Activated CD8-positive, alpha-beta T cell treated with anti-CD3 and anti-CD28 coated beads for 36 hours (primary cell): ENCODE measurements around the gene APBB1. TPM values are rescaled to one million over a fixed set of nuclear protein-coding genes. Genes with fewer than 3 reads are reported as not detected.
A peak's percentile ranks its signal among the peaks of the same experiment; 100 is the strongest.
"Not testable (repeated sequence)": the region's sequence is repeated elsewhere in the genome, so short reads cannot be mapped to it uniquely, and the experiment has no call there.

Experiments used
- ATAC-seq: fragments of 200-7000 bp; cut with Tn5 transposase; one replicate; pipeline ENCODE4 v1.10.0; 2021; ENCODE audit warnings: mild to moderate bottlenecking, moderate library complexity
- CTCF ChIA-PET: fragments of 350-600 bp; sonication (Branson Sonifier 250); formaldehyde crosslinking; loops from one replicate; lab custom pipeline; 2021; ENCODE audit warnings: antibody characterized with exemption; lab: Charles Lee
- POLR2A ChIA-PET: fragments of 350-600 bp; sonication (Branson Sonifier 250); formaldehyde crosslinking; loops from one replicate; lab custom pipeline; 2021; ENCODE audit warnings: antibody characterized with exemption; lab: Charles Lee
- DNase-seq: peaks from one replicate; pipeline ENCODE4 v3.0.0-alpha.2; 2020
- H3K27ac Mint-ChIP-seq: one replicate; pipeline ENCODE4 v1.8.0; 2021; ENCODE audit warnings: mild to moderate bottlenecking, mixed read lengths
- H3K27me3 Mint-ChIP-seq: one replicate; pipeline ENCODE4 v1.8.0; 2021; ENCODE audit warnings: mixed read lengths
- H3K36me3 Mint-ChIP-seq: one replicate; pipeline ENCODE4 v1.8.0; 2021; ENCODE audit warnings: low read depth, mixed read lengths
- H3K4me1 Mint-ChIP-seq: one replicate; pipeline ENCODE4 v1.8.0; 2021; ENCODE audit warnings: low read depth, mixed read lengths
- H3K4me3 Mint-ChIP-seq: one replicate; pipeline ENCODE4 v1.8.0; 2021; ENCODE audit warnings: mild to moderate bottlenecking, moderate library complexity, mixed read lengths
- H3K9me3 Mint-ChIP-seq: one replicate; pipeline ENCODE4 v1.8.0; 2021; ENCODE audit warnings: mixed read lengths
- CTCF ChIP-seq: fragments of 200-600 bp; IDR thresholded peaks from one replicate; pipeline ENCODE4 v1.8.0; 2022; ENCODE audit warnings: antibody characterized with exemption, mild to moderate bottlenecking
- intact Hi-C: fragments of 100-400 bp; cut with micrococcal nuclease; formaldehyde crosslinking; loops from one replicate; pipeline ENCODE4 v1.10.0; 2022
- total RNA-seq, 2 experiments: library from RNA; stranded (reverse); gene quantifications; one replicate each; pipeline ENCODE4 v1.2.3, GENCODE V29; 2021

The APBB1 gene
- total RNA-seq, 2 experiments from 2014 or later = 28.1 to 31.1 TPM

- no peak for DNase-seq
- Mint-ChIP-seq H3K9me3 (no peaks in the 10 kb centered on the region), H3K4me3 (no peak overlapping the region), H3K36me3 (peaks cover 17% of the 10 kb centered on the region), H3K27me3 (no peaks in the 10 kb centered on the region), H3K27ac (no peak overlapping the region), H3K4me1 (peaks cover 40% of the 10 kb centered on the region)
- TF ChIP-seq CTCF = no peak
- intact Hi-C loops = loop anchor here (10.0 kb wide), 1 partner anchor 207 kb away; the partner anchor contains the start of genes ILK and RRP8
- no peak for ATAC-seq
- CTCF ChIA-PET = interaction anchor here (1.7 to 6.2 kb wide), 3 partner anchors 8 to 19 kb away, joined by 7 to 45 read pairs (median 8); partner anchors contain the start of gene SMPD1
- POLR2A ChIA-PET = interaction anchor here (1.0 to 1.2 kb wide), 2 partner anchors 9 to 21 kb away, joined by 3 read pairs; partner anchors contain the start of gene APBB1
These were observed 21.3 kb downstream of the APBB1 start for GRCh38 chr11:6397636-6398035.

GRCh38 chr11:6397156-6397555, 21.7 kb downstream of the APBB1 start:
- peaks cover 36% of the 10 kb centered on the region for H3K4me1 Mint-ChIP-seq
- peaks cover 19% of the 10 kb centered on the region for H3K36me3 Mint-ChIP-seq
- no peaks in the 10 kb centered on the region for H3K9me3 Mint-ChIP-seq
- ChIA-PET CTCF (interaction anchor here (0.7 to 1.7 kb wide), 2 partner anchors 18 to 46 kb away, joined by 3 to 7 read pairs; no protein-coding TSS in a partner anchor), POLR2A (interaction anchor here (1.2 kb wide), 1 partner anchor 10 kb away, joined by 3 read pairs; no protein-coding TSS in a partner anchor)
- no peak overlapping the region for H3K27ac Mint-ChIP-seq
- intact Hi-C loops = loop anchor here (10.0 kb wide), 1 partner anchor 208 kb away; the partner anchor contains the start of genes ILK and RRP8
- ATAC-seq (no peak), DNase-seq (no peak)
- no peak overlapping the region for H3K4me3 Mint-ChIP-seq
- H3K27me3 Mint-ChIP-seq = no peaks in the 10 kb centered on the region
- TF ChIP-seq CTCF = no peak

- Mint-ChIP-seq H3K4me1 (peaks cover 36% of the 10 kb centered on the region), H3K27me3 (no peaks in the 10 kb centered on the region), H3K4me3 (no peak overlapping the region), H3K9me3 (no peaks in the 10 kb centered on the region), H3K27ac (no peak overlapping the region), H3K36me3 (peaks cover 17% of the 10 kb centered on the region)
- DNase-seq (no peak), ATAC-seq (no peak)
- TF ChIP-seq CTCF = no peak
- CTCF ChIA-PET = interaction anchor here (1.2 kb wide), 1 partner anchor 11 kb away, joined by 3 read pairs; no protein-coding TSS in a partner anchor
- POLR2A ChIA-PET = interaction anchor here (1.1 kb wide), 2 partner anchors 10 to 89 kb away, joined by 3 to 5 read pairs; no protein-coding TSS in a partner anchor
- intact Hi-C loops = loop anchor here (10.0 kb wide), 1 partner anchor 209 kb away; the partner anchor contains the start of genes ILK and RRP8
These were observed 23.3 kb downstream of the APBB1 start for GRCh38 chr11:6395470-6396060.

GRCh38 chr11:6393989-6394670, 24.8 kb downstream of the APBB1 start:
- Mint-ChIP-seq H3K36me3 (peaks cover 13% of the 10 kb centered on the region), H3K27ac (no peak overlapping the region), H3K27me3 (no peaks in the 10 kb centered on the region), H3K4me3 (no peak overlapping the region), H3K9me3 (no peaks in the 10 kb centered on the region), H3K4me1 (peaks cover 41% of the 10 kb centered on the region)
- ATAC-seq (no peak), DNase-seq (no peak)
- intact Hi-C loops = loop anchor here (10.0 kb wide), 1 partner anchor 211 kb away; the partner anchor contains the start of genes ILK and RRP8
- CTCF ChIA-PET = interaction anchor here (1.0 to 2.7 kb wide), 3 partner anchors 8 to 44 kb away, joined by 3 to 9 read pairs (median 7); no protein-coding TSS in a partner anchor
- no peak for TF ChIP-seq CTCF
- POLR2A ChIA-PET = interaction anchor here (1.1 to 2.6 kb wide), 2 partner anchors 9 to 12 kb away, joined by 3 to 17 read pairs; no protein-coding TSS in a partner anchor

- intact Hi-C loops = loop anchor here (10.0 kb wide), 1 partner anchor 213 kb away; the partner anchor contains the start of genes ILK and RRP8
- H3K4me1 Mint-ChIP-seq = peaks cover 40% of the 10 kb centered on the region
These were observed 26.6 kb downstream of the APBB1 start for GRCh38 chr11:6392251-6392650.

More at GRCh38 chr11:6392251-6392650, 26.6 kb downstream of the APBB1 start:
- not testable (repeated sequence) for H3K9me3 Mint-ChIP-seq, H3K27me3 Mint-ChIP-seq, ATAC-seq, DNase-seq, H3K27ac Mint-ChIP-seq, H3K36me3 Mint-ChIP-seq
- peak overlapping the region; percentile 35 for H3K4me3 Mint-ChIP-seq
- POLR2A ChIA-PET = interaction anchor here (1.1 to 2.6 kb wide), 3 partner anchors 10 to 21 kb away, joined by 3 to 17 read pairs (median 3); no protein-coding TSS in a partner anchor
- CTCF ChIA-PET = interaction anchor here (1.8 to 2.7 kb wide), 2 partner anchors 10 to 13 kb away, joined by 7 to 9 read pairs; no protein-coding TSS in a partner anchor
